ENCODE results near the gene CCDC50. TPM values are rescaled to one million over a fixed set of nuclear protein-coding genes. Genes with fewer than 3 reads are reported as not detected.

Gene CCDC50
- total RNA-seq, 1 donor from 2014 or later, result 48.4 TPM

DNA sequence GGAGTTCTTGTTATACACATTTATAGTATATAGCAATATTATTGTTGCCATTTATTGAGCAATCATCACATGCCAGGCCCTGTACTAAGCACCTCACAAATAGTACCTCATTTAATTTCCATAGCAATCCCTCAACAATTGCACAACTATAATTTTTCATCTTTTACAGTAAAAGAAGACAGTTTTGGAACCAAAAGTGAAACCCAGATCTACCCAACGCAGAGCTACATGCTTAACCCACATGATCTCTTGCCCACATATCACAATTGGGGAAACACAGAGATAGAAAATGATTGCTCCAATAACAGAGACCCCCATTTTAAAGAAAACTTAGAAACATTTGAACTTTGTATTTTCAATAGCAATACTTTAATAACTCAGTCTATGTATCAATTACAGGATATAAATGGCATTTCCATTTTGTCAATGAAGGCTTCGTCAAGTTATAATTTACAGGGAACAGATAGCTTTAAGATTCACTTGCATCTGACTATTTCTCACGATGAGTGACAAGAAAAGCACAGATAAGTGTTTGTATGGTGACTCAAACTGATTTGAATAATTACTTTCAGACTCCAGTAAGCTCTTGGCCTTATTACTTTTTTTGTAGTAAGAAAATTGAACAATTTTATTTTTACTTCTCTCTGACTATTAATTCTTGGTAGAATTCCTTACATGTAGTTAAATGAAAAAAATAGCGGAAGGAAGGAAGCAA lies 38.7 kb upstream of the CCDC50 start:
- no peaks in the 10 kb centered on the region for H3K4me1 Mint-ChIP-seq
- H3K9me3 Mint-ChIP-seq, result no peaks in the 10 kb centered on the region
- no peak overlapping the region for H3K27ac Mint-ChIP-seq (ENCODE audit: unreplicated experiment)
- H3K27me3 Mint-ChIP-seq (ENCODE audit: low read depth), result no peaks in the 10 kb centered on the region
- H3K36me3 Mint-ChIP-seq (ENCODE audit: low read depth), result no peaks in the 10 kb centered on the region
- no peak overlapping the region for H3K4me3 Mint-ChIP-seq
- TF ChIP-seq, protein P1, sequence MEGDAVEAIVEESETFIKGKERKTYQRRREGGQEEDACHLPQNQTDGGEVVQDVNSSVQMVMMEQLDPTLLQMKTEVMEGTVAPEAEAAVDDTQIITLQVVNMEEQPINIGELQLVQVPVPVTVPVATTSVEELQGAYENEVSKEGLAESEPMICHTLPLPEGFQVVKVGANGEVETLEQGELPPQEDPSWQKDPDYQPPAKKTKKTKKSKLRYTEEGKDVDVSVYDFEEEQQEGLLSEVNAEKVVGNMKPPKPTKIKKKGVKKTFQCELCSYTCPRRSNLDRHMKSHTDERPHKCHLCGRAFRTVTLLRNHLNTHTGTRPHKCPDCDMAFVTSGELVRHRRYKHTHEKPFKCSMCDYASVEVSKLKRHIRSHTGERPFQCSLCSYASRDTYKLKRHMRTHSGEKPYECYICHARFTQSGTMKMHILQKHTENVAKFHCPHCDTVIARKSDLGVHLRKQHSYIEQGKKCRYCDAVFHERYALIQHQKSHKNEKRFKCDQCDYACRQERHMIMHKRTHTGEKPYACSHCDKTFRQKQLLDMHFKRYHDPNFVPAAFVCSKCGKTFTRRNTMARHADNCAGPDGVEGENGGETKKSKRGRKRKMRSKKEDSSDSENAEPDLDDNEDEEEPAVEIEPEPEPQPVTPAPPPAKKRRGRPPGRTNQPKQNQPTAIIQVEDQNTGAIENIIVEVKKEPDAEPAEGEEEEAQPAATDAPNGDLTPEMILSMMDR (conservative IDR thresholded peaks at IDR 0.05), result no peak
- no peak for DNase-seq (ENCODE audit: low read depth, low spot score)

DNA sequence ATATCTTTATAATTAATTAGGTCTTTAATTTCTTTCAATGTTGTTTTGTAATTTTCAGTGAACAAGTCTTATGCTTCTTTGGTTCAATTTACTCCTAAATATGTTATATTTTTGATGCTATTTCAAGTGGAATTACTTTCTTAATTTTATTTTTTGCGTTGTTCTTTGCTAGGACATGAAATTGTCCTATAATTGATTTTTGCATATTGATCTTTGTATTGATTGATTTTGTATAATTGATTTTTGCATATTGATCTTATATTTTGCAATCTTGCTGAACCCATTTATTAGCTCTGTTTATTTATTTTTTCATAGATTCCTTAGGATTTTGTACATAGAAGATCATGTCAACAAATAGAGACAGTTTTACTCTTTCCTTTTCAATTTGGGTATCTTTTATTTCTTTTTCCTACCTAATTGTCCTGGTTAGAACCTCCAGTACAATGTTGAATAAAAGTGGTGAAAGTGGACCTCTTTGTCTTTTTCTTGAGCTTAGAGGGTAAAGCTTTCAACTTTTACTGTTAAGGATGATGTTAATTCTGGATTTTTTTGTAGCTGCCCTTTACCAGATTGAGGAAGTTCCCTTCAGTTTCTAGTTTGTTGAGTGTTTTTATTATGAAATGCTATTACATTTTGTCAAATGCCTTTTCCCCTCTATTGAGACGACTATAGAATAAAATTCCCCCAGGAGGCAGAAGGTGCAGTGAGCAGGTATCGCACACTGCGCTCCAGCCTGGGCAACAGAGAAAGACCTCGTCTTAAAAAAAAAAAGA lies 36.8 kb upstream of the CCDC50 start:
- Mint-ChIP-seq H3K4me1 (no peaks in the 10 kb centered on the region), H3K27me3 (ENCODE audit: low read depth) (no peaks in the 10 kb centered on the region), H3K27ac (ENCODE audit: unreplicated experiment) (no peak overlapping the region), H3K36me3 (ENCODE audit: low read depth) (no peaks in the 10 kb centered on the region), H3K9me3 (no peaks in the 10 kb centered on the region), H3K4me3 (no peak overlapping the region)
- DNase-seq (ENCODE audit: low read depth, low spot score), result no peak
- TF ChIP-seq, protein P1 (conservative IDR thresholded peaks at IDR 0.05), result no peak

DNA sequence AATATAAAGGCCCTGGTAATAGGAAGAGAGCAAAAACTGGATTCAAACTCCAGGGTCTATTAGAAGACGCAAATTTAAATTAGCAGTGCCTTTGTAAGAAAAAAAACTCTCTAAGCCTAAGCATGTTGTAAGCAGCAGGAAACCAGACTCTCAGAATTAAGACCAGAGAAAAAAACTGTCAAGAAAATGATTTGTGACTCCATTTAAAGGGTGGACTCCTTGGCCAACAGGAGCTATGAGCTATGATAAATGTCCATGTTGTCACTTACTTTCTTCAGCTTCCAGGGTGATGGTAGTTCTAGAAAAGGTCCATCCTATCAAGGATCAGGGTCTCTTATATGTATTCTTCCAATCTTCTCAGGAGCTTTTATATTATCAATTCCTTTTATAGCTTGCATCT lies 34.9 kb upstream of the CCDC50 start:
- Mint-ChIP-seq H3K27me3 (ENCODE audit: low read depth) (no peaks in the 10 kb centered on the region), H3K9me3 (no peaks in the 10 kb centered on the region), H3K27ac (ENCODE audit: unreplicated experiment) (no peak overlapping the region), H3K36me3 (ENCODE audit: low read depth) (no peaks in the 10 kb centered on the region), H3K4me1 (peaks cover 7% of the 10 kb centered on the region), H3K4me3 (no peak overlapping the region)
- DNase-seq (ENCODE audit: low read depth, low spot score), result no peak
- TF ChIP-seq, protein P1 (conservative IDR thresholded peaks at IDR 0.05), result no peak

DNA sequence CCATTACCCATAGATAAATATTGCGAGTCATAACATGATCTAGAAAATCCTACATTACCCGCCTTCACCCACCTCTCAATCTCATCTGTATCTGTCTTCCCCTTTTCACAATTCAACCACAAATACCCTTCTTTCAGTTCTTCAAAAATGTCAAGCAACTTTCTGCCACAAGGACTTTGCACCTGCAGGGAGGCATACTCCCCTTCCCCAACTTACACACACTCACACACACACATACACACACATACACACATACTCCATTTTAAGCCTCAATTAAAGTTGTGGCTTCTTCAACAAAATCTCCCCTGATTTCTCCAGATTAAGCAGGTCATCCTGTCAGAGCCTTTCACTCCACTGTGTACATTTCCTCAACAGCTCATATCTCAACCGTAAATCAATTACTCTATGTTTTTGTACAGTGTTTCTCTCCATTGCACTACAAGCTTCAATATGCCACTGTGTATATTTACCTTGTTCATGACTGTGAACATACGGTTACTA lies 33.1 kb upstream of the CCDC50 start:
- H3K4me3 Mint-ChIP-seq, result no peak overlapping the region

DNA sequence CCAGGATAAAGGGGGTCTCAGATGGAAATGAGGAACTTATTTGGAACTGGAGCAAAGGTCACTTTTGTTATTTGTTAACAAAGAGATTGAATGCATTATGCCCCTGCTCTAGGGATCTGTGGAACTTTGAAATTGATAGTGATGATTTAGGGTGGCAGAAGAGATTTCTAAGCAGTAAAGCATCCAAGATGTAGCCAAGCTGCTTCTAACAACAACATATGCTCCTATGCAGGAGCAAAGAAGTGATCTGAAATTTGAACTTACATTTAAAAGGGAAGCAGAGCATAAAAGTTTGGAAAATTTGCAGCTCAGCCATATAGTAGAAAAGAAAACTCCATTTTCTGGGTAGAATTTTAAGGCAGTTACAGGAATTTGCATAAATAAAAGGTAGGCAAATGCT lies 30.3 kb upstream of the CCDC50 start:
- Mint-ChIP-seq H3K9me3 (no peaks in the 10 kb centered on the region), H3K27ac (ENCODE audit: unreplicated experiment) (no peak overlapping the region), H3K36me3 (ENCODE audit: low read depth) (no peaks in the 10 kb centered on the region), H3K4me1 (peaks cover 18% of the 10 kb centered on the region), H3K27me3 (ENCODE audit: low read depth) (no peaks in the 10 kb centered on the region), H3K4me3 (no peak overlapping the region)
- TF ChIP-seq, protein P1 (conservative IDR thresholded peaks at IDR 0.05), result no peak
- DNase-seq (ENCODE audit: low read depth, low spot score), result no peak

More for the DNA sequence above, 33.1 kb upstream of the CCDC50 start:
- Mint-ChIP-seq H3K27me3 (ENCODE audit: low read depth) (no peaks in the 10 kb centered on the region), H3K4me1 (peaks cover 7% of the 10 kb centered on the region), H3K36me3 (ENCODE audit: low read depth) (no peaks in the 10 kb centered on the region), H3K9me3 (no peaks in the 10 kb centered on the region), H3K27ac (ENCODE audit: unreplicated experiment) (no peak overlapping the region)
- DNase-seq (ENCODE audit: low read depth, low spot score), result no peak
- TF ChIP-seq, protein P1 (conservative IDR thresholded peaks at IDR 0.05), result no peak

All from neural crest cell (in vitro differentiated cells).